ENCODE results near the gene LHB.
"Not testable (repeated sequence)": the region's sequence is repeated elsewhere in the genome, so short reads cannot be mapped to it uniquely, and the experiment has no call there.

DNA sequence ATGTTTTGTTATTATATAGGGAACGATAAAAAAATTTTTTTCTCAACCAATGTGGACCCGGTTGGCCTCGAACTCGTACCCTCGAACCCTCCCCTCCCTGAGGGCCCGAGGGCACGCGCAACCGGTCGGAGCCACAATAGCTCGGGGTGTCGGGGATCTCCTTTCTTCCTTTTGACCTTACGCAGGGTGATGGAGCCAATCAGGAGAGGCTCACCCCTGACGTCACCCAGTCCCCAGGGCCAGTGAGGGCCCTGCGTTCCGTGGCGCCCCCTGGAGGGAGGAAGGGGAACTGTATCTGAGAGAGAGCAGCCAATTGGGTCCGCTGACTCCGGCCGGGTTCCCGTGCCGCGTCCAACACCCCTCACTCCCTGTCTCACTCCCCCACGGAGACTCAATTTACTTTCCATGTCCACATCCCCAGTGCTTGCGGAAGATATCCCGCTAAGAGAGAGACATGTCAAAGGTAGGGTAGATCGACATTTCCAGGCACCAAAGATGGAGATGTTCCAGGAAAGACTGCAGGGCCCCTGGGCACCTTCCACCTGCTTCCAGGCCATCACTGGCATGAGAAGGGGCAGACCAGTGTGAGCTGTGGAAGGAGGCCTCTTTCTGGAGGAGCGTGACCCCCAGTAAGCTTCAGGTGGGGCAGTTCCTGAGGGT lies 14.9 kb upstream of the LHB start, which contains the start of gene CGB2:
- TF ChIP-seq, protein P1, sequence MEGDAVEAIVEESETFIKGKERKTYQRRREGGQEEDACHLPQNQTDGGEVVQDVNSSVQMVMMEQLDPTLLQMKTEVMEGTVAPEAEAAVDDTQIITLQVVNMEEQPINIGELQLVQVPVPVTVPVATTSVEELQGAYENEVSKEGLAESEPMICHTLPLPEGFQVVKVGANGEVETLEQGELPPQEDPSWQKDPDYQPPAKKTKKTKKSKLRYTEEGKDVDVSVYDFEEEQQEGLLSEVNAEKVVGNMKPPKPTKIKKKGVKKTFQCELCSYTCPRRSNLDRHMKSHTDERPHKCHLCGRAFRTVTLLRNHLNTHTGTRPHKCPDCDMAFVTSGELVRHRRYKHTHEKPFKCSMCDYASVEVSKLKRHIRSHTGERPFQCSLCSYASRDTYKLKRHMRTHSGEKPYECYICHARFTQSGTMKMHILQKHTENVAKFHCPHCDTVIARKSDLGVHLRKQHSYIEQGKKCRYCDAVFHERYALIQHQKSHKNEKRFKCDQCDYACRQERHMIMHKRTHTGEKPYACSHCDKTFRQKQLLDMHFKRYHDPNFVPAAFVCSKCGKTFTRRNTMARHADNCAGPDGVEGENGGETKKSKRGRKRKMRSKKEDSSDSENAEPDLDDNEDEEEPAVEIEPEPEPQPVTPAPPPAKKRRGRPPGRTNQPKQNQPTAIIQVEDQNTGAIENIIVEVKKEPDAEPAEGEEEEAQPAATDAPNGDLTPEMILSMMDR (IDR thresholded peaks at IDR 0.05; ENCODE audit: extremely low read depth in 1 of 2, insufficient read depth in 1 of 2, low read depth in 1 of 2, low read length in 2 of 2) = peak; percentile 27 to 31
- not testable (repeated sequence) for TF ChIP-seq POLR2AphosphoS5 (IDR thresholded peaks at IDR 0.05; ENCODE audit: insufficient read depth, low read depth, low read length); POLR2A (IDR thresholded peaks at IDR 0.05; ENCODE audit: low read depth, low read length); EZH2 (IDR thresholded peaks at IDR 0.05; ENCODE audit: borderline replicate concordance, low read depth, low read length, severe bottlenecking); MYC (IDR thresholded peaks at IDR 0.05; ENCODE audit: low read depth, low read length)
